ENCODE data around the gene RFTN1.
A peak's percentile ranks its signal among the peaks of the same experiment; 100 is the strongest.

Gene RFTN1

GRCh38 chr3:16355828-16356227 is 157.7 kb downstream of the RFTN1 start:
- DNase-seq (ENCODE audit: low spot score): no peak

DNA sequence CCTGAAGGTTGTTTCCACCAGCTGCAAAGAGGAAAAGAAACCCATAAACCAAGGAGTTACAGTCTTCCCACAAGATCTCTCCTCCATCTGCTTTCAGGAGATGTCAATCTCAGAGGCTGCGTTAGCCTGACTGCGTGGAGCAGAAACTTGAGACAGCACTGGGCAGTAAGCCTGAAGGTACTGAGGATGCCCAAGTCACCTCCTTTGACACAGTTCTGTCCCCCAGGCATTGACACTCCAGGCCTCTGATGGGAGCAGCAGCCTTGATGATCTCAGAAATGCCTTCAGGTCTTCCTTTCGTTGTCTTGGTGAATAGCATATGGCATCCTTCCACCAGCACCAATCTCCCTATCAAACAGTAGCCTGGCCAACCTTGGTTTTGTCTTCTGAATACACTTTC is 159.2 kb downstream of the RFTN1 start:
- DNase-seq (ENCODE audit: low spot score): no peak

GRCh38 chr3:16352428-16352827 is 161.1 kb downstream of the RFTN1 start:
- DNase-seq (ENCODE audit: low spot score): no peak

DNA sequence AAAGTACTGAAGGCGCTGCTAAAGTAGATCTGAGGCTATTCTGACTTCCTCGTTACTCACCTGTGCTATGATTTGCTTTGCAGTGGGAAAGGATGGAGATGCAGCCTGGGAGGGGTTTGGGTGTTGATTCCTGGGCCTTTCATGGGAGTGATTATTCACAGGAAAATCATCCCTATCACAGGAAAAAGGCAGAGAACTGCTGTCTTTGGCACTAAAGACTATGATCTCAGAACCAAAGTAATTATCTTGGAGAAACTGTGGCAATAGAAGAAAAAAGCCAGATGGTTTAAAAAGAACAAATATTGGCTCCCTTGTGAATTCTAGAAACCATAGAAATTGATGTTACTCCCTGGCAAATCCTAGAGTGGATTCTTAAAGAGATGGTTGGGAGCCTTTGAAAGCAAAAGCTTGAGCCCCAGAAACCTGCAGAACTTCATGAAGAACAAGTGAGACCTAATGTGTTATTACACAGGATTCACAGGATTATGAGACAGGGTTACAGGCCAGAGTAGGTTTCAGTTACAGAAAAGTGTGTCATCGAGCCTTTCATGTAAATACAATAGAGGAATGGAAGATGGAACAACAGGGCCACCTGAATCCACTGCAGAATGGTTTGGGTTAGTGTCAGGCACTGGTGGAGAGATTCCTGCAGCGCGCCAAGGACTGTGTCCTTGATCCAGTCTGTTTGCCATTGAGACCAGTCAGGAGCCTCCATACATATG is 162.7 kb downstream of the RFTN1 start:
- DNase-seq (ENCODE audit: low spot score): no peak

GRCh38 chr3:16349986-16350596 is 163.4 kb downstream of the RFTN1 start:
- DNase-seq (ENCODE audit: low spot score): no peak

DNA sequence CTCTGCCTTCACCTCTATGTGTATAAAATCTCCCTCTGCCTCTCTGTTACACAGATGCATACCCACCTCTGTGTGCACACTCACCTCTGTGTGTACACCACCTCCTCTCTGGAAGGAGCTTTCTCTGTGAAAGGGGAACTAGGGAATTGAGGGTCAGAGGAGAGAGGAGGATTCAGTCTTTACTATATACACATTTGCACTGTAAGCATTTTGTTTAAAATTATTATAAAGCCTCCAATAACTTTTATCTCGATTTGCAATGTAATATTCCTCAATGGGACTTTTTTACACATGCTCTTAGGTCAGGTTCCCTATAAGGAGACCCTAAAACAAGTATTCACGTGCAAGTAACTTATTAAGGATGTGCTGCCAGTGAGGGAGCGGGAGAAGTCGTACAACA is 166.0 kb downstream of the RFTN1 start:
- DNase-seq (ENCODE audit: low spot score): no peak

GRCh38 chr3:16346413-16347081 is 167.0 kb downstream of the RFTN1 start:
- DNase-seq (ENCODE audit: low spot score): no peak

DNA sequence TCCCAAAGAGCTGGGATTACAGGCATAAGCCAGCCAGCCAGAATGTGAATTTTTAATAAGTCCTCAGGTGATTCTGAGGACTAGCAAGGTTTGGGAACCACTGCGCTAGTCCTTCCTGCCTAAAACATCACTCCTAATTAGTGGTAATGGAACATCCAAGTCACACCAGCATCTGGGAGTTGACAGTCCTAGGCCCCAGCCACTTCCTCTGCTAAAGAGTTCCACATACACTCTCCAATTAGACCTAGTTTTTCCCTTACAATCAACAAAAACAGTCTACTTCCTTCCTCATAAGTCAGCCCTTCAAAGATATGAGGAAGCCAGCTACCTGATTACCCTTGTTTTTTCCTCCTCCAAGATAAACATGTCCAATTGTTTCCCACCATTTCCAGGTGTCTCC is 170.4 kb downstream of the RFTN1 start:
- no peak for DNase-seq (ENCODE audit: low spot score)

DNA sequence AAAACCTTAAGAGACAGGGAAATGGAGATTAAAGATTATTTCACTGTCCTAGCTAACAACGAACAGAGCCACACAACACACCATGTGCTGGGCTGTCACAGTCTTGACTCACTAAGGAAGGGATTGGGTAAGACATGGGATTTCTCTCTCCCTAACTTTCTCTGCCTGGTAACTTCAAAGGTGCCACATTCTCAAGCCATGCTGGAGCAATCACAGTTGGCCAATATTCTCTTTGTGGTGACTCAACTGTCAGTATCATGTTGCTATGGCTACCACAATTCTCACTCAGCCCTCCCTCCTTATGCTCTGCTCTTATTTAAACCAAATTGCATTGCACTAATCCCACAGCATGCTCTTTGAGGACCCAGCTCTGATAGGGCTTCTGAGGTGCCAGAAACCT is 174.5 kb downstream of the RFTN1 start:
- DNase-seq (ENCODE audit: low spot score): peak; percentile 64

DNA sequence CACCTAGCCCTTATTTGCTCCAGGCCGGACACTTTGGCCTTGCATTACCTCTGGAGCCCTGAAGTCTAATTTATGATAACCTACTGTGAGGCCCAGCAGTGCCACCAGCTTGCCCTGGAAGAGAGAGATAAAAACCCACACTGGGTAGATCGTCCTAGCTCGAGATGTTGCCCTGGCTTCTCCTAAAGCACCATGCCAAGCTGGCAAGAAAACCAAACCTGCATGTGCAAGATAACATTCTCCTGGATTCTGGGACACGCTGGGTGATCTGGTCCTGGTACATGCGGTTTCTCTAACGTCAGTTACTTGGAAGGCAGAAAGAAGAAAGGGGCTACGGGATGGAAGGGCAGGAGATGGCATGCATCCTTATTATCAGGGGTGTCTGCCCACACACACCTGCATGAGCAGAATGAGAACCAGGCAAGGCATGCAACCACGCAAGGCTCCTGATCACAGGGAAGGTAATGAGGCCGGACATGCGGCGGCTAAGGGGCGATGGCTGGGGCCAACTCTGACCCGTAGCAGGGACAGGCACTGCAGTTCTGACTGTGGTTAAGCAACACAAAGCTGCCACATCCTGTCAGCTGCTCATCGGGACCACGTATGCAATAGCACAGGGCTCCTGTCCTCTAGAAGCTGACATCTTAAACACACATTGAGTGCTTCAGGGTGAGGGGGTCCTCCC is 175.5 kb downstream of the RFTN1 start:
- DNase-seq (ENCODE audit: low spot score): peak; percentile 57

GRCh38 chr3:16336825-16337224 is 176.7 kb downstream of the RFTN1 start:
- no peak for DNase-seq (ENCODE audit: low spot score)

- no peak for DNase-seq (ENCODE audit: low spot score)
Observed at GRCh38 chr3:16335772-16336645, 177.5 kb downstream of the RFTN1 start.

DNA sequence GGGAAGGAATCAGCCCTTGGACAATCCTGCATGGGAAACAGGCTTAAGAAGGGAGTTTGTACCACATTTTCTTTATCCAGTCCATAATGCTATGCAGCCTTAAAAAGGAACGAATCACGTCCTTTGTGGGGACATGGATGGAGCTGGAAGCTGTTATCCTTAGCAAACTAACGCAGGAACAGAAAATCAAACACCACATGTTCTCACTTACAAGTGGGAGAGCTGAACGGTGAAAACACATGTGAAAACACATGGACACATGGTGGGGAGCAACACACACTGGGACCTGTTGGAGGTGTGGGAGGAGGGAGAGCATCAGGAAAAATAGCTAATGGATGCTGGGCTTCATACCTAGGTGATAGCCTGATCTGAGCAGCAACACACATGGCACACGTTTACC is 178.2 kb downstream of the RFTN1 start:
- DNase-seq (ENCODE audit: low spot score): no peak

GRCh38 chr3:16334909-16335308 is 178.6 kb downstream of the RFTN1 start:
- no peak for DNase-seq (ENCODE audit: low spot score)

DNA sequence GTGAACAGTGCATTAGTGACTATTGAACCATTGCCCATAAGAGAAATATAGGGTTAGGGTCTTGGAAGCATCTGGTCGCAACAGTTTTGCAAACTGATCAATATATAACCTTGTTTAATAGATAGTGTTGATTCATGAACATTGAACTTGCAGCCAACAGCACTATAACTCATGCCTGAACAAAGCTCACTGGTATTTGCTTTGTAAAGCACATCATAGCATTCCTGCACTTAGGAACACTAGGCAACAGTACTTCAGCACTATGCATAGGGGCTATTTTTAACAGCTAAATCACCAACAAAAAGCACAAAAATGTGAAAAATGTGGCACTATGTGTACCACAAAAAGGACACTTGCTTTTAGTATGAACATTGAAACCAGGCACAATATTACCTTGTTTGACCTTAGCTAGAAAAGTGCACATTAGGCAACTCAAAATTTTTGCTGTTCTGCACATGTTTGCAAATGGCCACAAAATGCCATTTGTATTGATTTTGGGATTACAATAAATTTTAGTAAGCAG is 180.5 kb downstream of the RFTN1 start:
- no peak for DNase-seq (ENCODE audit: low spot score)

DNA sequence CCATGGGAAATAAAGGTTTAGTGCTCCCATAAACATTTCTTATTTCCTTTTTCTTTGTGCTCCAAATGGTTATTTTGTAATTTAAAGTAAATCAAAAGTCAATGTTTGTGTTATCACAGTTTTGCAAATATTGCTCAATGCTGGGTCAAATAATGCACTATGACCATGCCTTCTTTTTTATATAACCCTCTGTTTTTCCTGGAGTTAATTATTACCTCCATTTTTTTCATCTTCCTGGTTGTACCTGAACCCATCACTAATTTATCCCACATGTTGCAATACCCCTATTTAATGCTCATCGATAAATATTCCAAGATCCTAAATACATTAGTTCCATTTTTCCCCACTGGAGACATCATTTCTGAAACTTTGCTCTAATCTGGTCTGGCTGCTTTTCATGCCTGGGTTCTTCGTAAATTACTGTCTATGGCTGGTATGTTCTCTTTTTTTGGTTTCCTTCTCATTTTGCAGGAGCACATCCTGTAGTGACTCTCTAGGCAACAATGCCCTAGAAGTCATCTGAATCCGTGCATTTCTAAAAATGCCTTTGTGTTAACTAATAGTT is 182.1 kb downstream of the RFTN1 start:
- no peak for DNase-seq (ENCODE audit: low spot score)

DNA sequence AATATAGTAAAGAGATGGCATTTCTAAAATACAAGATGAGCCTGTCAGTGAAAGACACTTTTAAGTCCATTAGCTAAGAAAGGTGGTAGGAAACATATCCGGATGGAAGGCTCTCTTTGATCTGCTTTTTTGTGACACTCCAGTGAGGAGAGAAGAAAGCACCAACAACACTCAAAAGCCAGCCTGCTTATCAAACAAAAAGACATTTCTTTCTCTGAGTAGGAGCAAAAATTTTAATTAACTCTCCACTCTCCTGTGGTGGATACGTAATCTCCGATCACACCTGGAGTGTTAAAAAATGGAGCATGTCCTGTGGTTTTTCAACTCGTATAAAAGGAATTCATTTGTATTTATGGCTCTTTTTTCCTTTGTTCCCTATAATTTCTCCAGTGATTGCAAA is 183.1 kb downstream of the RFTN1 start:
- DNase-seq (ENCODE audit: low spot score): no peak

DNA sequence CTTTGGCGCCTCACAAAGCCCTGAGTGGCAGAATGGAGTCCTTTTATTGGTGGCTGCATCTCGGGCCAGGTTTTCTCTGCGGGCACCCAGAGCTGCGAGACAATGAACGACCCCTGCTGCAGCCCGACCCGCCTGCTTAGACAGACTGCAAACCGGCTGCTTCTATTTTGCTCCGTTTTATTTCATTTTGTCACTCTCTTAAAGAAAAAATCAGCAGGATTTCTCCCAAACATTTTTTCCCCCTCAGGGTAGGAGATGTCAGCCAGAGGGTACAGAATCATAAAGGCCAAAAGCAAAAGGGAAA is 183.7 kb downstream of the RFTN1 start:
- DNase-seq (ENCODE audit: low spot score): no peak

DNA sequence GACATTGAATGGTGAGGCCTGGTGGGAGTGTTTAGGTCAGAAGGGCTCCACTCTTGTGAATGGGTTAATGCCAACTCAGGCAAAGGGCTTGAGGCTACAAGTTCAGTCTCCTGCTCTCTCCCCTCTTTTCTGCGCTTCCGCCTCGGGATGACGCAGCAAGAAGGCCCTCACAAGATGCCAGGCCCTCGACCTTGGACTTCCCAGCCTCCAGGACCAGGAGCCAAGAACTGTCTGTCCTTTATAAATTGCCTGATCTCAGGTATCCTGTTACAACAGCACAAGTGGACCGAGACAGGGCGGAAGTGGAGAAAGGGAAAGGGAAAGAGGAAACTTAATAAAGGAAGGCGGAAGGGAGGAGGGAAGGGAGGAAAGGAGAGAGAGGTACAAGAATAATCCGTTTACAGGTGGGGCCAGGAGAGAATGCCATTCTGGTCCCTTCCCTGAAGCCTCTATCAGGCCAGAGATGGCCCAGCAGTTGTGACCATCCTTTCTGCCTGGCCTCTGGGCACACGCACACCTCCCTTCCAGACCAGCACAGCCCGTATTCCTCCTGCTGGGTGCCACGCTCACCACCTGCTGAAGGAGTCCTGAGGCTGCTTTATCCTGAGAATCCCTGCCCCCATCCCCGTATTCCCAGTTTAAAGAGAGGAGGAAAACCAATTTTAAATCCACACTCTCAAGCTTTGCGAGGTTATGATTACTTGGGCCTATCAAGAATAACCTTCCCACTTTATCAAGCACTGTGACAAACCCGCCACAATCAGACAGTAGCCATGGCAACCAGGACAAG is 184.3 kb downstream of the RFTN1 start:
- DNase-seq (ENCODE audit: low spot score): no peak

- no peak for DNase-seq (ENCODE audit: low spot score)
Observed at GRCh38 chr3:16328124-16328523, 185.4 kb downstream of the RFTN1 start.
